K562 (cell line): ENCODE measurements around the gene C16orf78. TPM values are rescaled to one million over a fixed set of nuclear protein-coding genes. Genes with fewer than 3 reads are reported as not detected.

Source experiments
- ATAC-seq: fragments of 200-7000 bp; cut with Tn5 transposase; 3 replicates; pipeline ENCODE4 v1.9.1; 2020; ENCODE audit warnings: moderate library complexity
- BruUV-seq: library from RNA; stranded (reverse); fragments of 400-500 nt; replicated peaks from 2 replicates; lab custom pipeline; 2021; lab: Mats Ljungman, UMichigan
- CTCF ChIA-PET: fragments of 300-600 bp; formaldehyde crosslinking; extraction: SDS; loops from one replicate; lab custom pipeline; 2021; ENCODE audit warnings: low intra/inter-chr PET ratio; lab: Yijun Ruan, JAX
- POLR2A ChIA-PET: fragments of 300-600, 350-650 bp; sonication (Branson Sonifier 250); formaldehyde crosslinking; extraction: SDS; loops from one replicate; lab custom pipeline; 2021; ENCODE audit warnings: antibody characterized with exemption, inconsistent platforms; lab: Yijun Ruan, JAX
- DNase-seq, 4 experiments: peaks; one replicate each; pipeline versions ENCODE4 v3.0.0 to v3.0.0-alpha.2; 2011 to 2018; ENCODE audit warnings: low spot score in 3 of 4, mixed read lengths in 3 of 4; ENCODE audit errors: extremely low read depth in 1 of 4
- FAIRE-seq: peaks from 2 replicates; lab custom pipeline; 2011; peaks lifted over from hg19 to GRCh38; lab: Jason Lieb, UNC
- H2AFZ ChIP-seq: 2 replicates; pipeline ENCODE4 v1.6.0; 2011; ENCODE audit warnings: low read depth, low read length, control low read depth, inconsistent platforms
- H3K27ac ChIP-seq: fragments of 200-600 bp; 3 replicates; pipeline ENCODE4 v1.8.0; 2011; ENCODE audit warnings: low read depth, mild to moderate bottlenecking, control low read depth, inconsistent platforms, low read length, moderate library complexity, mixed read lengths; ENCODE audit errors: extremely low read depth
- H3K27me3 ChIP-seq, 2 experiments: fragments of 300-600 bp in 1 of 2; 2 replicates in 1 of 2; 3 replicates in 1 of 2; pipeline versions ENCODE4 v1.6.0 to v1.8.0; 2011; ENCODE audit warnings: inconsistent platforms in 2 of 2, low read length in 2 of 2, mild to moderate bottlenecking in 1 of 2, mixed read lengths in 1 of 2, moderate library complexity in 1 of 2; ENCODE audit not compliant: control insufficient read depth in 2 of 2, insufficient read depth in 2 of 2
- H3K36me3 ChIP-seq: fragments of 300-600 bp; 3 replicates; pipeline ENCODE4 v1.8.0; 2011; ENCODE audit warnings: mild to moderate bottlenecking, low read length, inconsistent platforms; ENCODE audit not compliant: control insufficient read depth, insufficient read depth
- H3K4me1 ChIP-seq, 2 experiments: fragments of 200-600 bp in 1 of 2; replicated peaks in 1 of 2; 2 replicates in 1 of 2; 3 replicates in 1 of 2; pipeline versions ENCODE4 v1.5.1 to v1.8.0; 2011; ENCODE audit warnings: inconsistent platforms in 2 of 2, low read length in 2 of 2, mild to moderate bottlenecking in 1 of 2, mixed read lengths in 1 of 2, moderate library complexity in 1 of 2; ENCODE audit not compliant: control insufficient read depth in 2 of 2, insufficient read depth in 2 of 2
- H3K4me2 ChIP-seq: 2 replicates; pipeline ENCODE4 v1.6.1; 2011; ENCODE audit warnings: low read length, control low read depth, inconsistent platforms, mixed read lengths; ENCODE audit not compliant: insufficient read depth
- H3K4me3 ChIP-seq: fragments of 200-600 bp; sonication (generic), shearing (Covaris generic); 2 replicates; pipeline ENCODE4 v1.5.1; 2016; ENCODE audit warnings: control low read depth, inconsistent platforms
- H3K79me2 ChIP-seq: fragments of 200-600 bp; 3 replicates; pipeline ENCODE4 v1.8.0; 2011; ENCODE audit warnings: low read length, inconsistent platforms; ENCODE audit not compliant: control insufficient read depth, insufficient read depth
- H3K9ac ChIP-seq, 2 experiments: 2 replicates each; pipeline versions ENCODE4 v1.6.0 to v1.6.1; 2011; ENCODE audit warnings: low read depth in 2 of 2, low read length in 2 of 2, control low read depth in 1 of 2, inconsistent platforms in 1 of 2, mild to moderate bottlenecking in 1 of 2, mixed read lengths in 1 of 2; ENCODE audit not compliant: insufficient read depth in 1 of 2
- H3K9me1 ChIP-seq: one replicate; pipeline ENCODE4 v1.6.0; 2011; ENCODE audit warnings: inconsistent platforms, mild to moderate bottlenecking, low read length, moderate library complexity; ENCODE audit not compliant: control insufficient read depth, insufficient read depth
- H3K9me3 ChIP-seq: replicated peaks from 2 replicates; pipeline ENCODE4 v1.5.1; 2011; ENCODE audit warnings: low read depth, low read length, inconsistent platforms; ENCODE audit not compliant: control insufficient read depth, insufficient read depth
- H4K20me1 ChIP-seq: replicated peaks from 2 replicates; pipeline ENCODE4 v1.6.1; 2011; ENCODE audit warnings: low read length, inconsistent platforms, mixed read lengths; ENCODE audit not compliant: control insufficient read depth, insufficient read depth
- ATF1 ChIP-seq, 2 experiments: fragments of 450-650 bp in 1 of 2; IDR thresholded peaks; 2 replicates each; pipeline ENCODE4 v1.6.1; 2016; ENCODE audit warnings: missing compliant biosample characterization in 1 of 2, missing genetic modification characterization in 1 of 2
- CREB5 ChIP-seq: fragments of 250-450 bp; sonication (Bioruptor Pico); IDR thresholded peaks from 2 replicates; pipeline ENCODE4 v1.5.0; 2020; ENCODE audit warnings: mild to moderate bottlenecking
- HMG20B ChIP-seq: fragments of 250-450 bp; sonication (Bioruptor Pico); IDR thresholded peaks from 2 replicates; pipeline ENCODE4 v1.5.0; 2021; ENCODE audit warnings: mild to moderate bottlenecking
- ILK ChIP-seq: fragments of 450-650 bp; IDR thresholded peaks from 2 replicates; pipeline ENCODE4 v1.6.1; 2016; ENCODE audit warnings: missing genetic modification characterization, low read depth, mild to moderate bottlenecking, missing compliant biosample characterization, moderate library complexity, borderline replicate concordance
- KLF13 ChIP-seq: fragments of 450-650 bp; IDR thresholded peaks from 2 replicates; pipeline ENCODE4 v1.6.1; 2016; ENCODE audit warnings: missing genetic modification characterization, low read depth, mild to moderate bottlenecking, missing compliant biosample characterization, moderate library complexity, borderline replicate concordance
- PHF20 ChIP-seq: fragments of 450-650 bp; IDR thresholded peaks from 2 replicates; pipeline ENCODE4 v1.6.1; 2018; ENCODE audit not compliant: partially characterized antibody
- RNF219 ChIP-seq: fragments of 250-450 bp; sonication (Bioruptor Pico); IDR thresholded peaks from 2 replicates; pipeline ENCODE4 v1.5.0; 2022; ENCODE audit warnings: mild to moderate bottlenecking
- SMARCE1 ChIP-seq: fragments of 450-650 bp; IDR thresholded peaks from 2 replicates; pipeline ENCODE4 v1.7.1; 2016; ENCODE audit warnings: mild to moderate bottlenecking
- SRSF7 ChIP-seq: fragments of 200-400 bp; formaldehyde crosslinking; optimal IDR thresholded peaks from 2 replicates; pipeline ENCODE3; 2017; ENCODE audit warnings: mild to moderate bottlenecking, low read depth, low read length
- TAF15 ChIP-seq: fragments of 200-400 bp; formaldehyde crosslinking; IDR thresholded peaks from 2 replicates; pipeline ENCODE4 v1.6.1; 2017; ENCODE audit warnings: mild to moderate bottlenecking, low read depth, low read length, moderate library complexity
- THRB ChIP-seq: fragments of 450-650 bp; formaldehyde crosslinking; conservative IDR thresholded peaks from 2 replicates; pipeline ENCODE4 v1.4.0; 2022; ENCODE audit warnings: mild to moderate bottlenecking, missing genetic modification characterization
- ZBTB17 ChIP-seq: fragments of 450-650 bp; formaldehyde crosslinking; IDR thresholded peaks from 2 replicates; pipeline ENCODE4 v1.4.0; 2020; ENCODE audit warnings: mild to moderate bottlenecking
- WGBS: fragments of 100-300 bp; shearing (Covaris generic); methylation state at CpG from one replicate; pipeline ENCODE4 v1.1.6; 2016; ENCODE audit warnings: low coverage, mixed read lengths; ENCODE audit not compliant: insufficient coverage; ENCODE audit errors: missing lambda C conversion rate; 5-methylcytosine and 5-hydroxymethylcytosine counted together
- in situ Hi-C: fragments of 300-500 bp; cut with MboI; formaldehyde crosslinking; loops from 4 replicates; pipeline ENCODE4 v1.15.0; 2018; ENCODE audit warnings: inconsistent platforms, mixed read lengths
- intact Hi-C: fragments of 100-400 bp; cut with micrococcal nuclease; formaldehyde crosslinking; loops from 2 replicates; pipeline ENCODE4 v1.14.2; 2022
- polyA plus RNA-seq, 8 experiments: library from polyadenylated mRNA; depleted of rRNA in 4 of 8; stranded (reverse) in 5 of 8; unstranded in 3 of 8; fragments of >200 nt; fragmentation: Nextera tagmentation in 2 of 8; fragmentation: Illumina TruSeq in 1 of 8; extraction: Ambion mirVana in 2 of 8; extraction: Trizol in 1 of 8; gene quantifications; 2 replicates each; pipeline versions ENCODE4 v1.2.1 to v1.2.3, GENCODE V29; 2011 to 2014; ENCODE audit warnings: inconsistent platforms in 1 of 8, missing spikeins in 1 of 8
- total RNA-seq, 7 experiments: library from RNA; depleted of rRNA in 6 of 7; stranded (reverse); fragments of >200 nt in 6 of 7; fragmentation: Illumina TruSeq in 2 of 7; extraction: Trizol in 2 of 7; gene quantifications; 2 replicates each; pipeline versions ENCODE4 v1.2.1 to v1.2.3, GENCODE V29; 2011 to 2021; ENCODE audit warnings: low replicate concordance in 1 of 7

The C16orf78 gene
- total and polyA plus RNA-seq, 9 of the 15 experiments (the other 6 are each of a cell fraction or from before 2014, with no cell fraction given): not detected

GRCh38 chr16:49377196-49377755 lies 3.7 kb downstream of the C16orf78 start:
- BruUV-seq: no TSS peak

More at GRCh38 chr16:49377196-49377755, 3.7 kb downstream of the C16orf78 start:
- H3K4me2 ChIP-seq: no peak overlapping the region
- H3K79me2 ChIP-seq: no peaks in the 10 kb centered on the region
- DNase-seq: no peak
- FAIRE-seq: no peak
- WGBS: 1% methylated on average over 7 of the region's 7 CpGs
- in situ Hi-C loops: no loop called here
- H3K9me3 ChIP-seq: no peaks in the 10 kb centered on the region
- H3K27ac ChIP-seq: no peak overlapping the region
- peaks cover 0 to 5% of the 10 kb centered on the region in 2 experiments; a peak in 1 of 5 replicates for H3K27me3 ChIP-seq
- no peaks in the 10 kb centered on the region for H3K9me1 ChIP-seq
- POLR2A ChIA-PET: no interaction called here
- ATAC-seq: no peak
- no peak for TF ChIP-seq ZBTB17 (CRISPR knock-in tag)
- TF ChIP-seq ILK: no peak
- no peak for TF ChIP-seq THRB
- TF ChIP-seq TAF15: no peak
- no peak for TF ChIP-seq PHF20
- TF ChIP-seq KLF13 (tag): no peak
- TF ChIP-seq HMG20B: no peak
- TF ChIP-seq SRSF7: no peak
- TF ChIP-seq RNF219 (CRISPR knock-in tag): no peak
- TF ChIP-seq SMARCE1: no peak
- TF ChIP-seq ATF1 (CRISPR knock-in tag; IDR thresholded peaks at IDR 0.05): no peak
- no peak for TF ChIP-seq ATF1 (tag; IDR thresholded peaks at IDR 0.05)
- TF ChIP-seq CREB5 (CRISPR knock-in tag): no peak
- TF ChIP-seq, all 486 proteins: peak for 0
- H4K20me1 ChIP-seq: no peaks in the 10 kb centered on the region
- no peak overlapping the region for H2AFZ ChIP-seq
- H3K36me3 ChIP-seq: no peaks in the 10 kb centered on the region
- CTCF ChIA-PET: no interaction called here
- no peak overlapping the region for H3K4me3 ChIP-seq
- H3K9ac ChIP-seq: no peak overlapping the region
- intact Hi-C loops: no loop called here
- no peaks in the 10 kb centered on the region for H3K4me1 ChIP-seq
